Measurements from ENCODE around the gene PHLDA2.
A peak's percentile ranks its signal among the peaks of the same experiment; 100 is the strongest.

Gene PHLDA2

DNA sequence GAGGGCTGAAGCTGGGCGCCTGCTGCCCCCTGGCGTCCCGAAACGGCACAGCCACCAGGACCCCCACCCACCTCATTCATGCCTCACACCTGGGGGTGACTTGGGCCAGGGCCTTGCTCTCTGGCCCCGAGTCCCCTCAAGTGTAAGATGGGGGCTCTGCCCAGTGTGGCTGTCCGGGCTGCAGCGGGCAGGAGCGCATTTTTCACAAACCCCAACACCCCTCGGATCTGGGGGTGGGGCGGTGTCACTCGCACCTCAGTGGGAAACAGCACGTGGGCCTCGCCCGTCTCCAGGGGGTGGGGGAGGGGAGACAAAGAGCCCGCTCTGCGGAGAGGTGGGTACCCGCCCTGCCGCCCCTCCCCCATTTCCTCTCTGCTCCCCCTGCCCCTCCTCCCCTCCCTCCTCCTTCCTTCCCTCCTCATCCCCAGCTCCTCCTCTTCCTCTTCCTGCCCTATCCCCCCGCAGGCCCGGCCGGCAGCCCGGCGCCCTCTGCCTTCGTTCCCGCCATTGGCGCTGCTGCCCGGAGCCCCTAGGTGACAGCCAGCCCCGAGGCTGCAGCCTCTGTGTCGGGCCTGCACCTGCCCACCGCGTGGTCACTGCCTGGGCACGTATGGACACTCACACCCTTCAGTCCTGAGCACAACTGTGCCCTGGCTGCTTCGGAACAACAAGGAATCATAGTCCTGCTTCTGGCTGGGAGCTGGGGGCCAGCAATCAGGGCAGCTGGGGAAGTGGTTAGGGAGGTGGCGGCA lies 36.8 kb downstream of the PHLDA2 start:
- DNase-seq = peak; percentile 68

- DNase-seq = no peak
Observed at GRCh38 chr11:2891326-2892214, 37.6 kb downstream of the PHLDA2 start.

GRCh38 chr11:2890466-2891294 lies 38.5 kb downstream of the PHLDA2 start:
- no peak for DNase-seq

GRCh38 chr11:2889362-2890273 lies 39.6 kb downstream of the PHLDA2 start:
- no peak for DNase-seq

DNA sequence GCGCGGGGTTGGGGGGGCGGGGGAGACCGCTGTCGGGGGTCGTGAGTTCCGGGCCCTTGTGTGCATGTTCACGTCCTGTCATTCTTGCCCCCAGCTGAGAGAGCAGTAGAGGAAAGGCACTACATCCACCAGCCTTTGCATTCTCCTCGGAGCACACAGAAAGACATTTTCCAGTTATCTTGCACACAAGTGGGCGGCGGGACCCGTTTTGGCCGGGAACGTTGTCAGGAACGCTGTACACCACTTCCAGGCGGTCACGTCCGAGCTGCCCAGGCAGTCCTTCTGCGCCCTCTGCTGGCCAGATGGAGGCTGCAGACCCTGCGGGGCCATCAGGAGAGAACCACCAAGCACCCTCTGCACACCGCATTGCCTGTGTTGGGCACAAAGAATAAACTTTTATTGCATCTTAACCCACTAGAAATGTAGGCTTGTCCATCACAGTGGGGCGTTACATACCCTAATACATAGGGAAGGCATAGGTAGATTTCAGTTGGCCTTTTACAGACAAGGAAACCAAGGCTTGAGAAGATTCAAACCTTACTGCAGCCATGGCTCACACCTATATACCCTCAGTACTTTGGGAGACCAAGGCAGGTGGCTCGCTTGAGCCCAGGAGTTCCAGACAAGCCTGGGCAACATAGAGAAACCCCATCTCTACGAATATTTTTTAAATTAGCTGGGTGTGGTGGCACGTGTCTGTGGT lies 40.8 kb downstream of the PHLDA2 start:
- peak; percentile 84 for DNase-seq

DNA sequence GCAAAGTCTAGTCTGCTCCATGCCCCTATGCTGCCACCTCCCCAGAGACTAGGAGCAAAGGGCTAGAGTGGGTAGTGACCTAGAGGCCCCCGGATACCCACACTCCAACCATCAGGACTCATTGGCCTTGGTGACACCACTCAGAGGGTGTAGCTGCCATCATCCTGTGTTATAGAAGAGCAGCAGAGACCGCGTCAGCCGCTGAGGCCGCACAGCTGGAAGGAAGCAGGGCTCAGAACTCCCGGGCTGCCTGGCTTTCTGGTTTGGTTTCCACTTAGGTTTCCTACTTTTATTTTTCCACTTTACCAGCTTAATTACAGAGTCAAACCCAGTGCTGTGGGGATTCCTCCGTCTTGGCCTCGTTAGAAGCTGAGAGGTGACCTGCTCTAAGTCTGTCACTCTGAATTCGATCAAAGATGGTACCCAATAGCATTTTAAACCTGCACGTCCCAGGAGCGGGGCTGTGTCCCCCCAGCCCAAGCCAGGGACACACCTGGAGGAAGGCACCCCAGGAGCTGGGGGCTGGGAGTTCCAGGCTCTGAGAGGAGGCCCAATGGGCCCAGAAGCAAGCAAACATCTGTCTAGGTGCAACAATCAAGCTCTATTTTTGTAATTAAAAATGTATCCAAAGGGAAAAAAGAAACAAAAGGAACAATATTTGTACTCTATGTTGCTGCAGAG lies 41.6 kb downstream of the PHLDA2 start:
- DNase-seq = no peak

DNA sequence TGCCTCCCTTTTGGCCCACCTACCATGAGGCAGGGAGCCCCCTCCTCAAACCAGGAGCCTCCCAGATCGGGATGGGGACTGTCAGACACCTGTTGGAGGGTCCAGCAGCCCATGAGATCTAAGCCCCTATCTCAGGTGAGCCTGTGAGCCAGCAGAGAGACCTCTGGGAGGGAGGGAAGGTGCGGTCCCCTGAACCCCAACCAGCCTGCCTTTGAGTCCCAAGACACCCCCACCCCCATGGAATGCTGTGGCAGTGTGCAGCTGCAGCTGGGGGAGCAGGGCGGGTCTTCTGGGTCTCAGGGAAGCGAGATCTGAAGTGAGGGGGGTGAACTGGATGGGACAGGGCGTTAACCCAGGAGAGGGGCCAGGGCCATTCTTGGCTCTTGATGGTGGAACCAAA lies 42.3 kb downstream of the PHLDA2 start:
- DNase-seq = no peak

- no peak for DNase-seq
Observed at GRCh38 chr11:2886191-2886894, 42.9 kb downstream of the PHLDA2 start.

GRCh38 chr11:2885678-2886081 lies 43.5 kb downstream of the PHLDA2 start, which contains the start of gene CDKN1C:
Gene CDKN1C, minus strand, starts transcription at chr11:2885775. Its CDS starts 319 bp downstream, at chr11:2885456.
- peak; percentile 74 for DNase-seq

- DNase-seq = no peak
Observed at GRCh38 chr11:2885017-2885677, 44.1 kb downstream of the PHLDA2 start.

DNA sequence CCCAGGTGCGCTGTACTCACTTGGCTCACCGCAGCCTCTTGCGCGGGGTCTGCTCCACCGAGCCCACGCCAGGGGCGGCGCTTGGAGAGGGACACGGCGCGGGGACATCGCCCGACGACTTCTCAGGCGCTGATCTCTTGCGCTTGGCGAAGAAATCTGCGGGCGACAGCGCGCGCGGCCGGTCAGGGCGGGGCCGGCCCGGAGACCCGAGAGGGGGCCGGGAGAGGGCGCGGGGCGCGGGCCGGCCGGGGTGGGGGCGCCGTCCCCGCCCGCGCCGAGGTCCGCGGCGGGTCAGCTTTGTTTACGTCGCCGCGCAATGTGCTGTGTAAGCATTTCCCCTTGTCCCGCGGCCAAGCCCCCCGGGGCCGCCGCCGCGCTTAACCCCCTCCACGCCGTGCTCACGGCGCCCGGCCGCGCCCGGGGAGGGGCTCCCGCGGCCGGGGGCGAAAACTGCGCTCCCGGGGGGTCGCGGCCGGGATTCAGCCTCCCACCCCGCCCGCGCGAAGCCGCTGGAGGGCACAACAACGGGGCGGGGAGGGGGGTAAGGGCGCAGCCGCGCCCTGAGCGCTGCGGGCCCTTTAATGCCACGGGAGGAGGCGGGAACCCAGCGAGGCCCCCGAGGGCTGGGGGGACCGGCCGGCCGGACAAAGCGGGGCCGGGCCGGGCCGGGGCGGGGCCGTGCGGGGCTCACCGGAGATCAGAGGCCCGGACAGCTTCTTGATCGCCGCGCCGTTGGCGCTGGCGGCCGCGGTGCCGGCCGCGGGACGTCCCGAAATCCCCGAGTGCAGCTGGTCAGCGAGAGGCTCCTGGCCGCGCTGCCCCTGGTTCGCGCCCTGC lies 45.0 kb downstream of the PHLDA2 start:
- DNase-seq = no peak

GRCh38 chr11:2883640-2883978 lies 45.6 kb downstream of the PHLDA2 start:
- DNase-seq = no peak

GRCh38 chr11:2882396-2883110 lies 46.7 kb downstream of the PHLDA2 start:
- DNase-seq = no peak

DNA sequence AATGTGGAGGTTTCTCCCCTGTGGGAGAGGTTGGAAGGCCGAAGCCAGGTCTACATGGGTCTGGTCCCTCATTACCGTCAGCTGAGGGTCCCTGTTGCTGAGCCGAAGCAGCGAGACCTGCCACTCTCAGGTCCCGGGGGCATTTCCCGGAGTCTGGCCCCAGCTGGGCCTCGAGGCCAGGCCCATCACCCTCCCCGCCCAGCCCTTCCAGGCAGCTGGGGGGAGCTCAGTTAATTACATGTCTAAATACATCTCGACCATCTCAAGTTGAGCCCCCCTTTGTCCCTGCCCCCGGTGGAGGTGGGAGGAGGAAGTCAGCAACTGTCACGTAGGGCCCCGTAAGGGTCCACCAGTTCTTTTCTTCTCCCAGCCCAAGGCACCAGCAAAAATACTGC lies 47.2 kb downstream of the PHLDA2 start:
- no peak for DNase-seq

DNA sequence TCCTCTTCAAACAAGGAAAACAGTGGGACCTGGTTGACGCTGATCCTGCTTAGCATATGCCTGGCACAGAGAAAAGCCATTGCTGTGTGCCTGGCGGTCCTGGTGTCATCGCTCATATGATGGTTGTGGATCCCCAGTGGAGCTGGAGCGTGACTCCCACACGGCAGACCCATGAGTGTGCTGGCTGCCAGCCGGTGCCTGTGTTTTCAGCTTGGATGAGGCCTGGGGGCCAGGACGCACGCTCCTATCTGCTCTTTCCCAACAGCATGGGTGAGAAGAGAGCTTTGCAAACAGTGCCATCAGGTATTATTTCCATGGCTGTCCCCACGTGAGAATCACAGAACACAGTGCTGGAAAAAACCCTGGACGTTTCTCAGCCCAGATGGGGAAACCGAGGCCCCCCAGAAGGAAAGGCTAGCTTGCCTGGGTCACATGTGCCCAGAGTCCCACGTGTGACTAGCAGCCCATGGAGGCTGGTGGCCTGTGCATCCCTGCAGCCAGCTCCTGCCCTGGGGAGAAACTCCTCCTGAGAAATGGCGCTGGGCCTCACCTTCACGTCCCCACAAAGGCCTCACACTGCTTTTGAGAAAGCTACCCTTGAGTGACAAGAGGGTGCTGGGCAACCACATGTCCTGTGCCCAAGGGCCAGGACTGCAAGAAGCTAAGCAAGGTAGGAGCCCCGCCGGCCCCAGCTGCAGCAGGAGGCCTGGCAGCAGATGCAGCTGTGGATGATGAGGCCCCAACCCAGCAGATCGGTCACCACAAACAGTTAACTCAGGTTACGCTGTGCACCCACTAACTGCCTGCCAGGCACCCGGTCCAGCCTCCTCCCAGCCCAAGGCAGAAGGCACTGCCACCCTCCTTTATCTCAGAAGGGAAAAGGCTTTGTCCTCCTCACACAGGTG lies 47.9 kb downstream of the PHLDA2 start:
- DNase-seq = no peak

- no peak for DNase-seq
Observed at GRCh38 chr11:2880646-2881045, 48.6 kb downstream of the PHLDA2 start.

- DNase-seq = no peak
Observed at GRCh38 chr11:2878782-2879181, 50.4 kb downstream of the PHLDA2 start.
